ENCODE results near the gene TMEM220.

- TF ChIP-seq ZSCAN18 (CRISPR knock-in tag; IDR thresholded peaks at IDR 0.05) = no peak
- TF ChIP-seq IRF1 (CRISPR knock-in tag; IDR thresholded peaks at IDR 0.05) = no peak
- TF ChIP-seq CREB1 (CRISPR knock-in tag; IDR thresholded peaks at IDR 0.05) = no peak
- no peak for TF ChIP-seq CTCF (IDR thresholded peaks at IDR 0.05)
- no peak for TF ChIP-seq GABPB1 (CRISPR knock-in tag; IDR thresholded peaks at IDR 0.05)
- TF ChIP-seq FOXJ3 (CRISPR knock-in tag; IDR thresholded peaks at IDR 0.05; ENCODE audit: borderline replicate concordance) = no peak
- TF ChIP-seq FOXP1 (CRISPR knock-in tag; IDR thresholded peaks at IDR 0.05; ENCODE audit: borderline replicate concordance) = no peak
- no peak for TF ChIP-seq PRDM15 (CRISPR knock-in tag; IDR thresholded peaks at IDR 0.05)
- TF ChIP-seq JUN (CRISPR knock-in tag; IDR thresholded peaks at IDR 0.05) = no peak
- no peak for TF ChIP-seq CBFB (CRISPR knock-in tag; IDR thresholded peaks at IDR 0.05; ENCODE audit: low read depth)
- TF ChIP-seq ZNF425 (CRISPR knock-in tag; conservative IDR thresholded peaks at IDR 0.05) = no peak
- TF ChIP-seq ZBTB43 (CRISPR knock-in tag; IDR thresholded peaks at IDR 0.05) = no peak
These were observed 2.6 kb downstream of the TMEM220 start for GRCh38 chr17:10727192-10727591.
